ENCODE data around the gene FGD6. TPM values are rescaled to one million over a fixed set of nuclear protein-coding genes. Genes with fewer than 3 reads are reported as not detected.

FGD6 gene
- total and polyA plus RNA-seq, 7 donors, result 4.2 to 56.6 (median 40.2) TPM

DNA sequence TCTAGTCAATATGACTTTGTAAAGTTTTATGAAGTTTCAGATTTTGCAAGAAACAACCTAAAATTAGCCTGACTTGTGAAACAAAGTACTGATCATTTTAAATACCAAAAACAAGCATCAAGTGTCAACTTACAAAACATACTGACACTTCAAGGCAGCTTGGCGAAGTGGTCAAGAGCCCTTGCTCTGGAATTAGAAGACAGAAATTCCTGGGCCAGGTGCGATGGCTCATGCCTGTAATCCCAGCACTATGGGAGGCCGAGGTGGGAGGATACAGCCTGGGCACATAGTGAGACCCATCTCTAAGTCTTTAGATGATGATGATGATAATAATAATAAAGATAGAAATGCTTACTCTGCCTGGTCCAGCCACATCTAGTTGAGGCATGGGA lies 98.5 kb downstream of the FGD6 start:
- no peak for DNase-seq
- no peaks in the 10 kb centered on the region for H3K9me3 ChIP-seq
- intact Hi-C loops (cut with DNase I), result loop anchor here (5.0 kb wide), 2 partner anchors 44 to 354 kb away; partner anchors contain the start of gene METAP2
- no peaks in the 10 kb centered on the region for H3K36me3 ChIP-seq
- TF ChIP-seq, protein P1, sequence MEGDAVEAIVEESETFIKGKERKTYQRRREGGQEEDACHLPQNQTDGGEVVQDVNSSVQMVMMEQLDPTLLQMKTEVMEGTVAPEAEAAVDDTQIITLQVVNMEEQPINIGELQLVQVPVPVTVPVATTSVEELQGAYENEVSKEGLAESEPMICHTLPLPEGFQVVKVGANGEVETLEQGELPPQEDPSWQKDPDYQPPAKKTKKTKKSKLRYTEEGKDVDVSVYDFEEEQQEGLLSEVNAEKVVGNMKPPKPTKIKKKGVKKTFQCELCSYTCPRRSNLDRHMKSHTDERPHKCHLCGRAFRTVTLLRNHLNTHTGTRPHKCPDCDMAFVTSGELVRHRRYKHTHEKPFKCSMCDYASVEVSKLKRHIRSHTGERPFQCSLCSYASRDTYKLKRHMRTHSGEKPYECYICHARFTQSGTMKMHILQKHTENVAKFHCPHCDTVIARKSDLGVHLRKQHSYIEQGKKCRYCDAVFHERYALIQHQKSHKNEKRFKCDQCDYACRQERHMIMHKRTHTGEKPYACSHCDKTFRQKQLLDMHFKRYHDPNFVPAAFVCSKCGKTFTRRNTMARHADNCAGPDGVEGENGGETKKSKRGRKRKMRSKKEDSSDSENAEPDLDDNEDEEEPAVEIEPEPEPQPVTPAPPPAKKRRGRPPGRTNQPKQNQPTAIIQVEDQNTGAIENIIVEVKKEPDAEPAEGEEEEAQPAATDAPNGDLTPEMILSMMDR (IDR thresholded peaks at IDR 0.05), result no peak
- TF ChIP-seq EP300 (IDR thresholded peaks at IDR 0.05), result no peak
- no peak for TF ChIP-seq POLR2A (IDR thresholded peaks at IDR 0.05)
- TF ChIP-seq POLR2AphosphoS5 (IDR thresholded peaks at IDR 0.05), result no peak
- peak overlapping the region in 2 of 4 donors; percentile 28 to 81 for H3K27ac ChIP-seq
- H3K4me3 ChIP-seq, result no peak overlapping the region
- no peaks in the 10 kb centered on the region for H3K27me3 ChIP-seq
- H3K4me1 ChIP-seq, result peaks cover 0 to 42% (median 27%) of the 10 kb centered on the region in 4 donors
- WGBS, 2 donors, result 90 to 93% methylated on average over 3 of the region's 3 CpGs

DNA sequence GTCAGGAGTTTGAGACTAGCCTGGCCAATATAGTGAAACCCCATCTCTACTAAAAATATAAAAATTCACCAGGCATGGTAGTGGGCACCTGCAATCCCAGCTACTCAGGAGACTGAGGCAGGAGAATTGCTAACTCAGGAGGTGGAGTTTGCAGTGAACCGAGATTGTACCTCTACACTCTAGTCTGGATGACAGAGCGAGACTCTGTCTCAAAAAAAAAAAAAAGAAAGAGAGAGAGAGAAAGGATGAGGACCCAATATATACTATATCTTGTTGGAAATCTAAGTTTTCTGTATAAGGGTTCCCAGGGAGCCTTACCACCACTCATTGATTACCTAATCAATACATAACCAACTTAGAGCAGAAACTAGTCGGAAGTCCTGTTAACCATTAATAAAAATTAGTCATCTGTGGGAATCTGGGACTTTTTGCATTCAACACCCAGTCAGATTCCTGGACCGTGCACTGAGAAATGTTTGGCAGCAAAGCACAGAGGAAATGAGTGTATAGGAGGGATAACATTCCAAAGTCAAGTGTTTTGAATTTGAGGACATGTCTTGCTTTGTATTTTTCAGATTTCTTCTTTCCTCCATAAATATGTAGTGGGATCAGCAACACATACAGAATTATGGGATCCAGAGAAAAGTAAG lies 99.0 kb downstream of the FGD6 start:
- DNase-seq, result no peak
- WGBS, 2 donors, result 71 to 84% methylated on average over 4 of the region's 4 CpGs
- Histone ChIP-seq H3K36me3 (peaks cover 0 to 3% (median 0%) of the 10 kb centered on the region in 4 donors), H3K4me1 (peaks cover 0 to 40% (median 25%) of the 10 kb centered on the region in 4 donors), H3K27me3 (no peaks in the 10 kb centered on the region), H3K4me3 (no peak overlapping the region), H3K9me3 (no peaks in the 10 kb centered on the region), H3K27ac (peak overlapping the region in 3 of 4 donors; percentile 28 to 81 (median 66))
- intact Hi-C loops (cut with DNase I), result loop anchor here (5.0 kb wide), 2 partner anchors 44 to 354 kb away; partner anchors contain the start of gene METAP2
- no peak for TF ChIP-seq POLR2AphosphoS5 (IDR thresholded peaks at IDR 0.05)
- no peak for TF ChIP-seq POLR2A (IDR thresholded peaks at IDR 0.05)
- TF ChIP-seq EP300 (IDR thresholded peaks at IDR 0.05), result no peak
- TF ChIP-seq, protein P1 (IDR thresholded peaks at IDR 0.05), result no peak

DNA sequence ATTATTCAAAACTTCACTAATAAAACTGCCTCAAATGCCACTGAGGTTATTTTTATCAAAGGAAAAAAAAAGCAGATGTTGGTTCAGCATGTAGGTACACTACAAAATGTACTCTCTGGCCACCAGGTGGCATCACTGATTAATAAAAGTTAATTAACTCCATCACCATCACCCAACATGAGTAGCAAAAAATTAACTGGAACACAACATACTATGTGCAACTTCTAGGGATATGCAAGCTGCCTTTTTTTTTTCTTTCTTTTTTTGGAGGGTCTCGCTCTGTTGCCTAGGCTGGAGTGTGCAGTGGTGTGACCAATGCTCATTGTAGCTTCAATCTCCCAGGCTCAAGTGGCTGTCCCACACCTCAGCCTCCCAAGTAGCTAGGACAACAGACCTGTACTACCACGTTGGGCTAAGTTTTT lies 100.1 kb downstream of the FGD6 start:
- no peaks in the 10 kb centered on the region for H3K9me3 ChIP-seq
- H3K27ac ChIP-seq, result peak overlapping the region; percentile 66 to 81 (median 68)
- peak; percentile 83 for DNase-seq
- H3K27me3 ChIP-seq, result no peaks in the 10 kb centered on the region
- H3K4me3 ChIP-seq, result no peak overlapping the region
- 35 to 52% methylated on average over 2 of the region's 2 CpGs for WGBS, 2 donors
- H3K36me3 ChIP-seq, result peaks cover 0 to 14% (median 4%) of the 10 kb centered on the region in 4 donors
- intact Hi-C loops (cut with DNase I), result loop anchor here (1.0 to 5.0 kb wide), 5 partner anchors 45 to 418 kb away; partner anchors contain the start of genes FGD6, METAP2 and VEZT
- TF ChIP-seq EP300 (IDR thresholded peaks at IDR 0.05) (no peak), POLR2AphosphoS5 (IDR thresholded peaks at IDR 0.05) (peak in 3 of 4 donors; percentile 21 to 75 (median 73))
- TF ChIP-seq, protein P1 (IDR thresholded peaks at IDR 0.05), result peak; percentile 60 to 78 (median 69)
- peaks cover 0 to 40% (median 25%) of the 10 kb centered on the region in 4 donors for H3K4me1 ChIP-seq

DNA sequence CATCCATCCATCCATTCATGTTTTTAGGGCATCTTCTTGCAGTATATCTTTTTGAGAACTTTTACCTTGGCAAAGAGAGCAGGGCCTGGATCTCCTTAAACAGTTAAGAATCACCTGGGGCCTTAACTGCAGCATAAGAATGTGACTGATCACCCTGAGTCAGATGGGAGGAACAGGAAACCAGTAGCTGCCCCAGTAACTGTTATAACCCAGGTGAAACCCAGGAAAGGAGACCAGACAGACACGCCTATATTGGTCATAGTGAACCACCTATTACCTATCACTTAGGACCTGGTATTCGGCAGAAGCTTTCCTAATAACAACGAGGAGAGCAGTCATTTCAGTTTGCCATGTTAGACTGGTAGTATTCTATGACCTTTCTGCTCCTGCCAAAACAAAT lies 100.5 kb downstream of the FGD6 start:
- no peak for TF ChIP-seq POLR2AphosphoS5 (IDR thresholded peaks at IDR 0.05)
- TF ChIP-seq, protein P1 (IDR thresholded peaks at IDR 0.05), result no peak
- no peak for TF ChIP-seq EP300 (IDR thresholded peaks at IDR 0.05)
- TF ChIP-seq POLR2A (IDR thresholded peaks at IDR 0.05), result no peak
- WGBS, 2 donors, result 15 to 59% methylated on average over 3 of the region's 3 CpGs
- Histone ChIP-seq H3K9me3 (no peaks in the 10 kb centered on the region), H3K4me3 (no peak overlapping the region), H3K36me3 (peaks cover 0 to 15% (median 4%) of the 10 kb centered on the region in 4 donors), H3K4me1 (peaks cover 0 to 40% (median 25%) of the 10 kb centered on the region in 4 donors), H3K27me3 (no peaks in the 10 kb centered on the region), H3K27ac (peak overlapping the region; percentile 66 to 81 (median 68))
- intact Hi-C loops (cut with DNase I), result loop anchor here (1.0 to 5.0 kb wide), 5 partner anchors 46 to 419 kb away; partner anchors contain the start of genes FGD6, METAP2 and VEZT
- no peak for DNase-seq

Data from sigmoid colon (tissue), 7 donors.